CD14-positive monocyte (primary cell): ENCODE results near the gene PTGDS. TPM values are rescaled to one million over a fixed set of nuclear protein-coding genes. Genes with fewer than 3 reads are reported as not detected.

ENCODE experiments used
- DNase-seq, 3 donors: peaks; one replicate each; pipeline ENCODE4 v3.0.0-alpha.2; 2011 to 2022
- H2AFZ ChIP-seq: 2 replicates; pipeline ENCODE4 v1.6.0; 2012; ENCODE audit warnings: mild to moderate bottlenecking, low read depth, low read length, inconsistent platforms; ENCODE audit not compliant: insufficient read depth, poor library complexity, severe bottlenecking
- H3K27ac ChIP-seq, 2 donors: 1 replicate in 1 of 2; 2 replicates in 1 of 2; pipeline ENCODE4 v1.5.1; 2012 to 2013; ENCODE audit warnings: low read length in 2 of 2, control low read depth in 1 of 2, inconsistent platforms in 1 of 2, low read depth in 1 of 2, mild to moderate bottlenecking in 1 of 2
- H3K27me3 ChIP-seq, 2 donors: one replicate each; pipeline versions ENCODE4 v1.6.0 to v1.6.1; 2011 to 2013; ENCODE audit warnings: low read length in 2 of 2; ENCODE audit not compliant: control insufficient read depth in 2 of 2, insufficient read depth in 2 of 2
- H3K36me3 ChIP-seq, 2 donors: replicated peaks in 1 of 2; 1 replicate in 1 of 2; 2 replicates in 1 of 2; pipeline versions ENCODE4 v1.5.1 to v1.6.1; 2012 to 2013; ENCODE audit warnings: low read length in 2 of 2, control low read depth in 1 of 2, inconsistent platforms in 1 of 2, mild to moderate bottlenecking in 1 of 2; ENCODE audit not compliant: insufficient read depth in 2 of 2, control insufficient read depth in 1 of 2
- H3K4me1 ChIP-seq, 2 donors: 1 replicate in 1 of 2; 2 replicates in 1 of 2; pipeline versions ENCODE4 v1.5.1 to v1.6.1; 2012 to 2013; ENCODE audit warnings: low read length in 2 of 2, control low read depth in 1 of 2, inconsistent platforms in 1 of 2, mild to moderate bottlenecking in 1 of 2, moderate library complexity in 1 of 2; ENCODE audit not compliant: insufficient read depth in 2 of 2, control insufficient read depth in 1 of 2
- H3K4me2 ChIP-seq: replicated peaks from 2 replicates; pipeline ENCODE3; 2012; ENCODE audit warnings: low read length, moderate library complexity, mild to moderate bottlenecking; ENCODE audit not compliant: poor library complexity, severe bottlenecking; ENCODE audit errors: extremely low read depth
- H3K4me3 ChIP-seq, 3 experiments: fragments of 200-600 bp in 1 of 3; sonication (generic) in 1 of 3; replicated peaks in 1 of 3; 1 replicate in 2 of 3; 2 replicates in 1 of 3; pipeline ENCODE4 v1.5.1; 2011 to 2013; ENCODE audit warnings: low read length in 3 of 3, mild to moderate bottlenecking in 3 of 3, control low read depth in 2 of 3, low read depth in 2 of 3, inconsistent platforms in 1 of 3, moderate library complexity in 1 of 3
- H3K79me2 ChIP-seq: 2 replicates; pipeline ENCODE4 v1.6.0; 2012; ENCODE audit warnings: mild to moderate bottlenecking, control low read depth, inconsistent platforms, low read length, moderate library complexity; ENCODE audit not compliant: insufficient read depth
- H3K9ac ChIP-seq: 2 replicates; pipeline ENCODE4 v1.6.0; 2017; ENCODE audit warnings: low read length, mild to moderate bottlenecking; ENCODE audit not compliant: insufficient read depth, poor library complexity, severe bottlenecking
- H3K9me3 ChIP-seq, 2 donors: replicated peaks in 1 of 2; 1 replicate in 1 of 2; 2 replicates in 1 of 2; pipeline versions ENCODE4 v1.5.1 to v1.6.1; 2012 to 2013; ENCODE audit warnings: low read length in 2 of 2, control low read depth in 1 of 2; ENCODE audit not compliant: control insufficient read depth in 1 of 2, insufficient read depth in 1 of 2
- H4K20me1 ChIP-seq: 2 replicates; pipeline ENCODE4 v1.6.0; 2012; ENCODE audit warnings: mild to moderate bottlenecking, low read length, control low read depth, moderate library complexity; ENCODE audit not compliant: insufficient read depth
- H3K27ac Mint-ChIP-seq, 7 donors: one replicate each; pipeline ENCODE4 v1.8.0; 2020; ENCODE audit warnings: mild to moderate bottlenecking in 7 of 7, mixed read lengths in 7 of 7, moderate library complexity in 6 of 7, inconsistent platforms in 2 of 7
- H3K27me3 Mint-ChIP-seq, 3 donors: one replicate each; pipeline ENCODE4 v1.8.0; 2021 to 2022; ENCODE audit warnings: low read depth in 3 of 3, mild to moderate bottlenecking in 3 of 3, mixed read lengths in 3 of 3, moderate library complexity in 3 of 3, inconsistent platforms in 1 of 3
- H3K36me3 Mint-ChIP-seq, 2 donors: one replicate each; pipeline ENCODE4 v1.8.0; 2020; ENCODE audit warnings: mixed read lengths in 2 of 2, inconsistent platforms in 1 of 2, mild to moderate bottlenecking in 1 of 2
- H3K4me1 Mint-ChIP-seq: one replicate; pipeline ENCODE4 v1.8.0; 2020; ENCODE audit warnings: mild to moderate bottlenecking, mixed read lengths
- H3K4me3 Mint-ChIP-seq, 2 donors: one replicate each; pipeline ENCODE4 v1.8.0; 2020; ENCODE audit warnings: mild to moderate bottlenecking in 2 of 2, mixed read lengths in 2 of 2, moderate library complexity in 1 of 2
- H3K9me3 Mint-ChIP-seq, 7 donors: one replicate each; pipeline ENCODE4 v1.8.0; 2020 to 2022; ENCODE audit warnings: mixed read lengths in 7 of 7, mild to moderate bottlenecking in 6 of 7, moderate library complexity in 6 of 7, inconsistent platforms in 2 of 7
- CTCF ChIP-seq: fragments of 200-600 bp; IDR thresholded peaks from one replicate; pipeline ENCODE4 v1.8.0; 2022; ENCODE audit warnings: antibody characterized with exemption, mild to moderate bottlenecking
- WGBS: methylation state at CpG from one replicate; pipeline ENCODE4 v1.1.5; 2013; ENCODE audit warnings: missing lambda C conversion rate; ENCODE audit not compliant: insufficient coverage; 5-methylcytosine and 5-hydroxymethylcytosine counted together
- intact Hi-C, 2 donors: fragments of 100-400 bp; cut with micrococcal nuclease; formaldehyde crosslinking; loops; one replicate each; pipeline versions ENCODE4 v1.15.0 to v1.15.1; 2023
- polyA plus RNA-seq, 3 donors: library from polyadenylated mRNA; depleted of rRNA in 1 of 3; unstranded in 2 of 3; stranded (reverse) in 1 of 3; fragments of 300-500 nt in 2 of 3; fragments of >200 nt in 1 of 3; fragmentation: Illumina TruSeq in 2 of 3; gene quantifications; 1 replicate in 2 of 3; 2 replicates in 1 of 3; pipeline ENCODE4 v1.2.3, GENCODE V29; 2012 to 2021

The PTGDS gene
- polyA plus RNA-seq, 3 donors: 0.34 to 1.5 TPM; not detected in 1

- Histone ChIP-seq H3K27me3 (no peaks in the 10 kb centered on the region), H3K4me1 (peaks cover 10 to 17% of the 10 kb centered on the region in 2 donors), H3K9me3 (no peaks in the 10 kb centered on the region), H3K9ac (no peak overlapping the region), H3K27ac (no peak overlapping the region), H2AFZ (no peak overlapping the region), H4K20me1 (no peaks in the 10 kb centered on the region), H3K4me3 (no peak overlapping the region), H3K4me2 (no peak overlapping the region), H3K79me2 (no peaks in the 10 kb centered on the region), H3K36me3 (no peaks in the 10 kb centered on the region)
- Mint-ChIP-seq H3K27me3 (peaks cover 9 to 20% (median 14%) of the 10 kb centered on the region in 3 donors), H3K4me3 (no peak overlapping the region), H3K36me3 (no peaks in the 10 kb centered on the region), H3K27ac (no peak overlapping the region), H3K4me1 (peaks cover 16% of the 10 kb centered on the region), H3K9me3 (peaks cover 0 to 2% (median 0%) of the 10 kb centered on the region in 7 donors)
- 96% methylated on average over 8 of the region's 15 CpGs for WGBS
- intact Hi-C loops: no loop called here
- no peak for TF ChIP-seq CTCF
- DNase-seq: no peak
Observed at GRCh38 chr9:136963341-136963740, 14.0 kb upstream of the PTGDS start.

GRCh38 chr9:136963751-136964150 lies 13.6 kb upstream of the PTGDS start:
- Mint-ChIP-seq H3K4me1 (peaks cover 16% of the 10 kb centered on the region), H3K27ac (no peak overlapping the region), H3K27me3 (peaks cover 9 to 20% (median 14%) of the 10 kb centered on the region in 3 donors), H3K36me3 (no peaks in the 10 kb centered on the region), H3K4me3 (no peak overlapping the region), H3K9me3 (peaks cover 0 to 2% (median 0%) of the 10 kb centered on the region in 7 donors)
- 96% methylated on average over 5 of the region's 12 CpGs for WGBS
- no peak for DNase-seq
- H3K4me1 ChIP-seq: peaks cover 10 to 17% of the 10 kb centered on the region in 2 donors
- no peak overlapping the region for H3K27ac ChIP-seq
- H3K4me2 ChIP-seq: no peak overlapping the region
- no peak for TF ChIP-seq CTCF
- intact Hi-C loops: no loop called here
- H4K20me1 ChIP-seq: no peaks in the 10 kb centered on the region
- no peaks in the 10 kb centered on the region for H3K36me3 ChIP-seq
- no peak overlapping the region for H2AFZ ChIP-seq
- H3K9ac ChIP-seq: no peak overlapping the region
- no peaks in the 10 kb centered on the region for H3K9me3 ChIP-seq
- H3K4me3 ChIP-seq: no peak overlapping the region
- no peaks in the 10 kb centered on the region for H3K27me3 ChIP-seq
- no peaks in the 10 kb centered on the region for H3K79me2 ChIP-seq
